HepG2 (cell line): ENCODE measurements around the gene PDS5B. TPM values are rescaled to one million over a fixed set of nuclear protein-coding genes. Genes with fewer than 3 reads are reported as not detected.

Experiments used
- ATAC-seq: fragments of 200-7000 bp; cut with Tn5 transposase; 3 replicates; pipeline ENCODE4 v1.9.1; 2020; ENCODE audit warnings: mild to moderate bottlenecking, moderate library complexity
- BruUV-seq: library from RNA; stranded (reverse); fragments of 400-500 nt; replicated peaks from 2 replicates; lab custom pipeline; 2021; lab: Mats Ljungman, UMichigan
- CTCF ChIA-PET: fragments of 300-600 bp; formaldehyde crosslinking; extraction: SDS; loops from one replicate; lab custom pipeline; 2021; ENCODE audit warnings: low total read pairs, inconsistent platforms, low intra/inter-chr PET ratio; lab: Yijun Ruan, JAX
- POLR2A ChIA-PET: fragments of 350-600 bp; sonication (Branson Sonifier 250); formaldehyde crosslinking; loops from one replicate; lab custom pipeline; 2020; ENCODE audit warnings: antibody characterized with exemption, inconsistent platforms; lab: Yijun Ruan, JAX
- DNase-seq: peaks from one replicate; pipeline ENCODE4 v3.0.0-alpha.2; 2015; ENCODE audit warnings: low spot score
- FAIRE-seq: peaks from 3 replicates; lab custom pipeline; 2011; peaks lifted over from hg19 to GRCh38; lab: Jason Lieb, UNC
- H2AFZ ChIP-seq: one replicate; pipeline ENCODE4 v1.6.1; 2011; ENCODE audit warnings: low read length, inconsistent platforms
- H3K27ac ChIP-seq: fragments of 300-600 bp; 3 replicates; pipeline ENCODE4 v1.8.0; 2011; ENCODE audit warnings: mixed run types, mild to moderate bottlenecking, mixed read lengths, low read length, inconsistent platforms; ENCODE audit not compliant: insufficient read depth; ENCODE audit errors: extremely low read length
- H3K27me3 ChIP-seq, 2 experiments: fragments of 200-600 bp in 1 of 2; 2 replicates in 1 of 2; 3 replicates in 1 of 2; pipeline versions ENCODE4 v1.6.0 to v1.8.0; 2011; ENCODE audit warnings: low read length in 2 of 2, mild to moderate bottlenecking in 2 of 2, moderate library complexity in 2 of 2, inconsistent platforms in 1 of 2; ENCODE audit not compliant: insufficient read depth in 2 of 2, control insufficient read depth in 1 of 2
- H3K36me3 ChIP-seq, 2 experiments: fragments of 200-600 bp in 1 of 2; replicated peaks in 1 of 2; 2 replicates in 1 of 2; 3 replicates in 1 of 2; pipeline versions ENCODE4 v1.5.1 to v1.8.0; 2011; ENCODE audit warnings: low read length in 2 of 2, inconsistent platforms in 1 of 2; ENCODE audit not compliant: insufficient read depth in 2 of 2, control insufficient read depth in 1 of 2
- H3K4me1 ChIP-seq: 2 replicates; pipeline ENCODE4 v1.5.1; 2012; ENCODE audit warnings: low read length, inconsistent platforms; ENCODE audit not compliant: insufficient read depth
- H3K4me2 ChIP-seq: 2 replicates; pipeline ENCODE4 v1.6.0; 2011; ENCODE audit warnings: low read depth, low read length, inconsistent platforms
- H3K4me3 ChIP-seq, 3 experiments: fragments of 200-600 bp in 1 of 3; sonication (generic), shearing (Covaris generic) in 1 of 3; replicated peaks in 1 of 3; 2 replicates each; pipeline ENCODE4 v1.5.1; 2011 to 2016; ENCODE audit warnings: low read length in 3 of 3, inconsistent platforms in 2 of 3, low read depth in 2 of 3, mild to moderate bottlenecking in 2 of 3, control low read depth in 1 of 3, mixed read lengths in 1 of 3; ENCODE audit not compliant: insufficient read depth in 1 of 3
- H3K79me2 ChIP-seq: one replicate; pipeline ENCODE4 v1.6.1; 2011; ENCODE audit warnings: low read length, inconsistent platforms; ENCODE audit not compliant: insufficient read depth
- H3K9ac ChIP-seq: 2 replicates; pipeline ENCODE4 v1.6.0; 2011; ENCODE audit warnings: mild to moderate bottlenecking, low read depth, low read length, inconsistent platforms; ENCODE audit not compliant: insufficient read depth
- H3K9me3 ChIP-seq: 2 replicates; pipeline ENCODE4 v1.5.1; 2012; ENCODE audit warnings: mild to moderate bottlenecking, low read length
- H4K20me1 ChIP-seq: 2 replicates; pipeline ENCODE4 v1.6.0; 2011; ENCODE audit warnings: inconsistent platforms, mild to moderate bottlenecking, low read length, moderate library complexity; ENCODE audit not compliant: insufficient read depth
- AHDC1 ChIP-seq: sonication (generic); formaldehyde crosslinking; IDR thresholded peaks from 2 replicates; pipeline ENCODE4 v1.5.1; 2020; ENCODE audit warnings: mild to moderate bottlenecking, missing genetic modification reagents, borderline replicate concordance
- AHR ChIP-seq: IDR thresholded peaks from 2 replicates; pipeline ENCODE4 v1.6.1; 2018; ENCODE audit warnings: missing genetic modification reagents, missing compliant biosample characterization
- HDAC6 ChIP-seq: fragments of 200-600 bp; sonication (generic); IDR thresholded peaks from 2 replicates; pipeline ENCODE4 v1.7.0; 2017; ENCODE audit warnings: mild to moderate bottlenecking, antibody characterized with exemption, low read length, low read depth
- HMGA1 ChIP-seq: sonication (generic); formaldehyde crosslinking; conservative IDR thresholded peaks from 2 replicates; pipeline ENCODE4 v1.4.0; 2020; ENCODE audit warnings: missing genetic modification reagents
- IKZF5 ChIP-seq: IDR thresholded peaks from 2 replicates; pipeline ENCODE4 v1.6.1; 2018; ENCODE audit warnings: missing genetic modification reagents, mild to moderate bottlenecking, missing compliant biosample characterization
- MTF1 ChIP-seq: sonication (generic); formaldehyde crosslinking; IDR thresholded peaks from 2 replicates; pipeline ENCODE4 v1.5.0; 2020; ENCODE audit warnings: missing genetic modification reagents
- RORA ChIP-seq: sonication (generic); formaldehyde crosslinking; IDR thresholded peaks from 2 replicates; pipeline ENCODE4 v1.5.0; 2020; ENCODE audit warnings: mild to moderate bottlenecking, missing genetic modification reagents, moderate library complexity
- SKI ChIP-seq: fragments of 450-650 bp; IDR thresholded peaks from one replicate; pipeline ENCODE4 v1.6.1; 2018; ENCODE audit warnings: mild to moderate bottlenecking; ENCODE audit not compliant: partially characterized antibody
- SNRNP70 ChIP-seq: fragments of 200-400 bp; formaldehyde crosslinking; IDR thresholded peaks from 2 replicates; pipeline ENCODE4 v1.6.1; 2017; ENCODE audit warnings: mild to moderate bottlenecking, low read depth, low read length, moderate library complexity
- ZNF124 ChIP-seq: sonication (generic); formaldehyde crosslinking; IDR thresholded peaks from 2 replicates; pipeline ENCODE4 v1.4.0; 2020; ENCODE audit warnings: missing genetic modification reagents
- ZNF496 ChIP-seq: sonication (generic); formaldehyde crosslinking; IDR thresholded peaks from 2 replicates; pipeline ENCODE4 v1.8.1; 2023; ENCODE audit warnings: mild to moderate bottlenecking, moderate library complexity, missing genetic modification reagents; ENCODE audit not compliant: insufficient replicate concordance
- ZNF790 ChIP-seq: sonication (generic); formaldehyde crosslinking; IDR thresholded peaks from 2 replicates; pipeline ENCODE4 v1.8.0; 2022; ENCODE audit warnings: missing genetic modification reagents, mild to moderate bottlenecking, borderline replicate concordance
- ZNF792 ChIP-seq: IDR thresholded peaks from 2 replicates; pipeline ENCODE4 v1.6.1; 2016
- ZNF816 ChIP-seq: sonication (generic); formaldehyde crosslinking; IDR thresholded peaks from 2 replicates; pipeline ENCODE4 v1.8.0; 2022; ENCODE audit warnings: missing genetic modification reagents, mild to moderate bottlenecking, borderline replicate concordance
- ZSCAN22 ChIP-seq: sonication (generic); formaldehyde crosslinking; IDR thresholded peaks from 2 replicates; pipeline ENCODE4 v1.4.0; 2020; ENCODE audit warnings: mild to moderate bottlenecking, missing genetic modification reagents
- WGBS: methylation state at CpG from one replicate; pipeline ENCODE4 v1.1.6; 2017; ENCODE audit warnings: low lambda C conversion rate; 5-methylcytosine and 5-hydroxymethylcytosine counted together
- in situ Hi-C: cut with HindIII; loops from 2 replicates; pipeline ENCODE4 v1.10.0; 2017; ENCODE audit warnings: low pct_unique_long_range_greater_than_20kb; ENCODE audit not compliant: extremely low pct_ligation_motif_present
- intact Hi-C: fragments of 100-400 bp; cut with micrococcal nuclease; formaldehyde crosslinking; loops from one replicate; pipeline ENCODE4 v1.10.0; 2022; ENCODE audit not compliant: unreplicated experiment
- polyA plus RNA-seq, 8 experiments: library from polyadenylated mRNA; depleted of rRNA in 3 of 8; stranded (reverse) in 7 of 8; unstranded in 1 of 8; fragments of >200 nt; fragmentation: Illumina TruSeq in 4 of 8; extraction: Trizol in 4 of 8; gene quantifications; 2 replicates each; pipeline versions ENCODE4 v1.2.1 to v1.2.3, GENCODE V29; 2011 to 2016; ENCODE audit warnings: low read depth in 4 of 8, missing spikeins in 1 of 8, mixed read lengths in 1 of 8; ENCODE audit not compliant: insufficient read depth in 1 of 8
- total RNA-seq, 5 experiments: library from RNA; depleted of rRNA; stranded (reverse); fragments of >200 nt; fragmentation: Illumina TruSeq; extraction: Trizol; gene quantifications; 2 replicates each; pipeline ENCODE4 v1.2.3, GENCODE V29; 2016; ENCODE audit warnings: low read depth in 1 of 5
- TF ChIP-seq, protein P1 (sequence below): IDR thresholded peaks from 2 replicates; pipeline ENCODE4 v1.6.1; 2012; ENCODE audit warnings: low read depth, low read length, improper control_type of control experiment

PDS5B gene
- total and polyA plus RNA-seq, 2 of the 13 experiments (the other 11 are each of a cell fraction or from before 2014, with no cell fraction given), result 5.8 to 24.6 TPM

GRCh38 chr13:32585550-32586079 lies 637 bp upstream of the PDS5B start:
- TSS peak; percentile 72 for BruUV-seq
- intact Hi-C loops, result loop anchor here (1.0 to 2.0 kb wide), 2 partner anchors 84 to 957 kb away; no protein-coding TSS in a partner anchor
- H3K79me2 ChIP-seq, result peaks cover 36% of the 10 kb centered on the region
- 1% methylated on average over 8 of the region's 8 CpGs for WGBS
- in situ Hi-C loops, result loop anchor here (5.0 to 25.0 kb wide), 3 partner anchors 67 to 952 kb away; no protein-coding TSS in a partner anchor
- H3K9me3 ChIP-seq, result no peaks in the 10 kb centered on the region
- peaks cover 30% of the 10 kb centered on the region for H3K4me1 ChIP-seq
- DNase-seq (no peak), ATAC-seq (peak; percentile 19), FAIRE-seq (peak; percentile 32)
- H3K9ac ChIP-seq, result peak overlapping the region; percentile 67
- no peaks in the 10 kb centered on the region for H3K36me3 ChIP-seq
- no peaks in the 10 kb centered on the region; a peak in 1 of 5 replicates for H3K27me3 ChIP-seq
- peak overlapping the region; percentile 70 to 77 (median 72) for H3K4me3 ChIP-seq
- H4K20me1 ChIP-seq, result no peaks in the 10 kb centered on the region
- ChIA-PET CTCF (interaction anchor here (1.4 to 1.7 kb wide), 3 partner anchors 54 to 84 kb away, joined by 12 to 21 read pairs (median 13); no protein-coding TSS in a partner anchor), POLR2A (interaction anchor here (0.8 to 1.7 kb wide), 5 partner anchors 8 to 957 kb away, joined by 3 to 8 read pairs (median 4); partner anchors contain the start of genes N4BP2L1 and N4BP2L2)
- H2AFZ ChIP-seq, result peak overlapping the region; percentile 74
- peak overlapping the region; percentile 98 for H3K4me2 ChIP-seq
- H3K27ac ChIP-seq, result no peak overlapping the region
- TF ChIP-seq HDAC6, result no peak
- 0 out of 2 replicates have a peak, but pooled peaks have one; percentile 37 for TF ChIP-seq AHDC1 (CRISPR knock-in tag)
- TF ChIP-seq ZNF816 (CRISPR knock-in tag), result peak; percentile 49; the same call in 1 of the 2 replicates
- TF ChIP-seq MTF1 (CRISPR knock-in tag), result no peak
- no peak for TF ChIP-seq HMGA1 (CRISPR knock-in tag)
- TF ChIP-seq IKZF5 (CRISPR knock-in tag), result no peak
- TF ChIP-seq ZNF496 (CRISPR knock-in tag), result no peak
- TF ChIP-seq RORA (CRISPR knock-in tag), result no peak
- TF ChIP-seq, protein P1, sequence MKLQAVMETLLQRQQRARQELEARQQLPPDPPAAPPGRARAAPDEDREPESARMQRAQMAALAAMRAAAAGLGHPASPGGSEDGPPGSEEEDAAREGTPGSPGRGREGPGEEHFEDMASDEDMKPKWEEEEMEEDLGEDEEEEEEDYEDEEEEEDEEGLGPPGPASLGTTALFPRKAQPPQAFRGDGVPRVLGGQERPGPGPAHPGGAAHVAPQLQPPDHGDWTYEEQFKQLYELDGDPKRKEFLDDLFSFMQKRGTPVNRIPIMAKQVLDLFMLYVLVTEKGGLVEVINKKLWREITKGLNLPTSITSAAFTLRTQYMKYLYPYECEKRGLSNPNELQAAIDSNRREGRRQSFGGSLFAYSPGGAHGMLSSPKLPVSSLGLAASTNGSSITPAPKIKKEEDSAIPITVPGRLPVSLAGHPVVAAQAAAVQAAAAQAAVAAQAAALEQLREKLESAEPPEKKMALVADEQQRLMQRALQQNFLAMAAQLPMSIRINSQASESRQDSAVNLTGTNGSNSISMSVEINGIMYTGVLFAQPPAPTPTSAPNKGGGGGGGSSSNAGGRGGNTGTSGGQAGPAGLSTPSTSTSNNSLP, result no peak
- TF ChIP-seq ZNF124 (CRISPR knock-in tag), result no peak
- TF ChIP-seq ZNF790 (CRISPR knock-in tag), result 0 out of 2 replicates have a peak, but pooled peaks have one; percentile 13
- TF ChIP-seq SNRNP70, result no peak
- TF ChIP-seq ZNF792 (CRISPR knock-in tag), result no peak
- TF ChIP-seq SKI, result no peak
- no peak for TF ChIP-seq AHR (CRISPR knock-in tag)
- TF ChIP-seq ZSCAN22 (CRISPR knock-in tag), result no peak
